GM19035 (cell line): ENCODE data around the gene PIGU.
"Not testable (repeated sequence)": the region's sequence is repeated elsewhere in the genome, so short reads cannot be mapped to it uniquely, and the experiment has no call there.

Experiments used
- ATAC-seq: cut with Tn5 transposase; IDR thresholded peaks from one replicate; pipeline ENCODE4 v1.9.1; 2021; ENCODE audit not compliant: unreplicated experiment

PIGU gene

DNA sequence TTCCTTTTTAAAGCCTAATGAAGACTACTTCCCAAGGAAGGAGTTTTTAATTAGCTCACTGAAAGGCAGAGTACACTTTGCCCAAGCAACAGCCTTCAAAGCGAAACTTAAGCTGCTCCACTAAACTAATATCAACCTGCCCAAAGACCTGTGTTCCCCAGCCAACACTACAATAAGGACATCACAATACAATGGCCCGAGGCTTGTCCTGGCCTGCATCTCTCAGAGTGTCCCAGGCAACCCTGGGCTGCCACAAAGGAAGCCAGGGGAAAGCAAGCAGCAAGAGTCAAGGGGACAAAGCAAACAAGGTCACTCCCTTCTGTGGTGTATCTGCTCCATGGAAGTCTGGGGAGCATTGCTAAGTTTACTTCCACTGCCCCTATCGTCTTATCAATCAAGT lies 52.3 kb downstream of the PIGU start:
- no peak for ATAC-seq

DNA sequence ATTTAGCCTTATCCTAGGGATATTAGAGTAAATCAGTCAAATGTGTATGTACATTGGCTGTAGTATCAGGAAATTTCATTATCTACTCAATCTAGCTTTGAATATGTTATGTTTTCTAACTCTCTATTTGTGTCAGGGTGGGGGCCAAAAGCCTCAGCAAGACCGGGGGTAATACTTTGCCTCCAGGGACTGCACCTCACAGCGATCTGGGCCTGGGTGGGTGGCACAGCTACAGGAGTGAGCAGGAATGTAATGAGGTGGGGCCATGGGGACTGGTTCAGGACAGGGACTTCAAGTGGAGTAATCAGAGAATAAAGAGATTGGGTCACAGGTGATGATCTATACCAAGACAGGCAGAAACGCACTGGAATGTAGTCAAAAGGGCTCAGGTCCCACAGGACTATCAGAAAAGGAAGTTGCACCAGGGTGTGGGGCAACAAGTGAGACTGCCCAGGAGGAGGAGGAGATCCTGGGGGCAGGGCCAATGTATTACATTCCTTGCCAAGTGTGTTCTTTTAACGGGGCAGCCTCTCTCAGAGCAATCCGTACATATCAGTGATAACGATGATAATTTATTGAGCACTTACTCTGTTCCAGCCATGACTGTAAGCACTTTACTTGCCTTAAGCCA lies 54.0 kb downstream of the PIGU start:
- no peak for ATAC-seq

DNA sequence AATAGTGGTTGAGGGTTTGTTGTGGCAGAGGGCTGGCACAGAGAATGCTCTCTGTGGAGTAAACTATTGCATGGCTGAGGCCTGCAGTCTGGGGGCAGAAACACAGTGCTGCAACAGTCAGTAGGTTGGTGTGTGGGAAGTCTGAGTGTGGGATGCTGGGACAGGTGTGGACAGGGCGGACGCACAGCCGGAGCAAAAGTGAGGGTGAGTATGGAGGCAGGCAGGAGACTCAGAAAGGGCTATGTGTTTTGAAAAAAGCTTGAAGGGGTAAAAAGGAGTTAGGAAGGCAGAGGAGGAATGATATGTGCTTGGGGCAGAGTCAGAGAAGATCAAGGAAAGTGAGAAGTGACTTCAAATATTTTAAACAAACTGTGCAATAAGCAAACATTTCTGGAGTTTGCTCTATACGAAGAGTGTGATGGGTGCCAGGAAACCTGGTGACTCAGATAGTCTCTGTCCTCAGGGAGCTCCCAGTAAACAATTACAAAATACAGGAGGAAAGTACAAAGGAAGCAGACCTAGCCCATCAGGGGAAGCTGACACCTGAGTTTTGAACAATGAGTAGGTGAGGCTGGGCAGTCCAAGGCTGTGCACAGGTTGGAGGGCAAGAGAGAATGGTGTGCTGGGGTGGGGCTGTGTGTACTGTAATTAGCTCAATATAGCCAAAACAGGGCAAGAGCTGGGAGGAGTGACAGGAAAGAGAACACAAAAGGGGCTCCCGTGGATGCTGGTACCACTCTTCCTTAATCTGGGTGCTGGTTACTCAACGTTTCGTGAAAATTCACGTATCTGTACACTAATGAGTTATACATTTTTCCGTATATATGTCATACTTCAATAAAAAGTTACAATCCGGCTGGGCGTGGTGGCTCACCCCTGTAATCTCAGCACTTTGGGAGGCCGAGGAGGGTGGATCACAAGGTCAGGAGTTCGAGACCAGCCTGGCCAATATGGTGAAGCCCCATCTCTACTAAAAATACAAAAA lies 55.2 kb downstream of the PIGU start:
- ATAC-seq, result no peak

DNA sequence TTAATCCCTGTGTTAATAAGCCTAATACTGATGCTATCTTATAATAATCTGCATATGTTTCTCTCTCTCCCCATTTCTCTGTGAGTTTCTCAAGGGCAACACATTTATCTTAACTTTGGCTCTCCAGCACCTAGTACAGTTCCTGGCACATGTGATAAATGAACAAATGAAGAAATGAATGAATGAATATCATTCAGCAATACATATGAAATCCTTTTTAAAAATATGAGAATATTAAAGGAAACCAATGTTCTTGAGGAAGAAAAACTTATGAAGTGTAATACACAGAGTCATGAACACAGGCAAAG lies 55.9 kb downstream of the PIGU start:
- ATAC-seq, result no peak

DNA sequence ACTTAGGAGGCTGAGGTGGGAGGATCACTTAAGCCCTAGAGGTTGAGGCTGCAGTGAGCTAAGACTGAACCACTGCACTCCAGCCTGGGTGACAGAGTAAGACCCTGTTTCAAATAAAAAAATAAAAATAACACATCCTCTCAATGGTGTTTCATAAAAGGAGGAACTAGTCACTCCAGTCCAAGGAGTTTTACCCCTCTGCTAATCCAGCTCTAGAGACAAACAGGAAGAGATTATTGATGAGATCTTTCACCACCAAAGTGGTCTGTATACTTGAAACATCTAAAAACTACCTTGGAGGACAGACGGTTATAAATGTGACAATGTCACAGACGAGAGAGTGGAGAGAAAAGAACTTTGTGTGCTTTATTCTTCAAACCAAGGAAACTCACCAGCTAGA lies 58.2 kb downstream of the PIGU start:
- no peak for ATAC-seq

DNA sequence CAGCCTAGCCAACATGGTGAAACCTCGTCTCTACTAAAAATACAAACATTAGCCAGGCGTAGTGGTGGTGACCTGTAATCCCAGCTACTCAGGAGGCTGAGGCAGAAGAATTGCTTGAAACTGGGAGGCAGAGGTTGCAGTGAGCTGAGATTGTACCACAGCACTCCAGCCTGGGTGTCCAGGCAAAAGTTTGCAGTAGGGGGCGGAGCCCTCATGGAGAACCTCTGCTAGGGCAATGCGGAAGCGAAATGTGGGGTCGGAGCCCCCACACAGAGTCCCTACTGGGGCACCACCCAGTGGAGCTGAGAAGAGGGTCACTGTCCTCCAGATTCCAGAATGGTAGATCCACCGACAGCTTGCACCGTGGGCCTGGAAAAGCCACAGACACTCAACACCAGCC lies 60.0 kb downstream of the PIGU start:
- not testable (repeated sequence) for ATAC-seq

DNA sequence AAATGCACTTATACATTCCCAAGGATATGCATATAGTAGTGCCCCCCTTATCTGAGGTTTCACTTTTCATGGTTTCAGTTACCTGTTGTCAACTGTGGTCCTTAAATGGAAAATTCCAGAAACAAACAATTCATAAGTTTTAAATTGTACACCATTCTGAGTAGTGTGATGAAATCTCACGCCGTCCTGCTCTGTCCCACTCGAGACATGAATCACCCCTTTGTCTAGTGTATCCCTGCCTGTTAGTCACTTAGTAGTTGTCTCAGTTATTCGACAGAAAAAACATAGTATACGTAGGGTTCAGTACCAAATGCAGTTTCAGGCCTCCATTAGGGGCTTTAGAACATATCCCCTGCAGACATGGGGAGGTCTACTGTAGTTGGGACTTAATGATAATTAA lies 61.4 kb downstream of the PIGU start:
- ATAC-seq, result no peak

DNA sequence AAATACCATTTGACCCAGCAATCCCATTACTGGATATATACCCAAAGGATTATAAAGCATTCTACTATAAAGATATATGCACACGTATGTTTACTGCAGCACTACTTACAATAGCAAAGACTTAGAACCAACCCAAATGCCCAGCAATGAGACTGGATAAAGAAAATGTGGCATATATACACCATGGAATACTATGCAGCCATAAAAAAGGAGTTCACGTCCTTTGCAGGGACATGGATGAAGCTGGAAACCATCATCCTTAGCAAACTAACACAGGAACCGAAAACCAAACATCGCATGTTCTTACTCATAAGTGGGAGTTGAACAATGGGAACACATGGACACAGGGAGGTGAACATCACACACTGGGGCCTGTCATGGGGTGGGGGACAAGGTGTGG lies 64.9 kb downstream of the PIGU start:
- ATAC-seq, result not testable (repeated sequence)

DNA sequence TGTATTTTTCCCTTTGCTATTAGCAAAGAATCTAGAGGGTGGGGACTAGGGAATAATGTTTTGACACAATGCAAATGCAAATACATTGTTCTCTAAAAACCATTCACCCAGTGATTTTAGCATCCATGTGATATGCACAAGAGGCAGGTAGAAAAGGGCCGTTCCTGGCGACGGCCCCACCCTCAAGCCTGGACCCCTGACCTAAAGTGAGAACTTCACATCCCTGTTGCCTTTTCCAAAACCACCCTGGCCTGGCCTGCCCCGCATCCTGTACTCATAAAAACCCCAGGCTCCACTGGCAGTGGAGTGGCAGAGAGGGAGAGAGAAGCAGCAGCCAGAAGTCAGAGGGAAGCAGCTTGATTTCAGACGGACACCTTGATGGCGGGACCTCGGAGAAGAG lies 69.8 kb downstream of the PIGU start:
- no peak for ATAC-seq

DNA sequence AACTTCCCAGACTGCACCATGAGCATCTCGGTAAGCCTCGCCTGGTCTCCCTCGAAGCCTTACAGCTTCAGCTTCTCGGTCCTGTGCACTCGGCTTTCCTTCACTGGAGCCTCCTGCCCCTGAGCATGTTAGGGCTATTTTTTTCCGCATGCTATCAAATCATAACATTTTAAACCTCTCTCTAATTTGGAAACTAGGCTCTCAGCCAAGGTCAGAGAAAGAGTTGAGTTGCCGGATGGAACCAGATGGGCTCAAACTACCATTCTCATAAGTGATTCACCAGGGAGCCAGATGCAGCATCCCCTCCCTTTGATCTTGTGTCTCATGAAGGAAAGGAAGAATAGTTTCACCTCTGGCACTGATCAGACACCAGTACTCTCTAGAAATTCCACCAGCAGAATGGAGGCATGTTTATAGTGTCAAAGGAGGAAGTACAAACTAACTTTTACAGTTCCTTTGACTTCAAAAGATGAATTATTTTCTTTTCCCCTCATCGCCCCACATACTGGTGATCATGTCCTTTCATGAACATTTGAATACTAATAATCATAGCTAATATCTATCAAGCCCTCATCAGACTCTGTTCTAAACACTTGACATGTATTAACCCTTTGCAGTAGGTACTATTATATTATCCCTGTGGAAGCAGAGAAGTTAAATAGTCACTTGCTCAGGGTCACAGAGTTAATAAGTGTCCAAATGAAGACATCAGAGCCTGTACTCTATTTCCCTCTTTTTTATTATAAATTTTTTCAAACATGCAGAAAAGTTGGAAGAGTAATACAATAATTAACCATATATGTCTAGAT lies 71.7 kb downstream of the PIGU start:
- no peak for ATAC-seq

DNA sequence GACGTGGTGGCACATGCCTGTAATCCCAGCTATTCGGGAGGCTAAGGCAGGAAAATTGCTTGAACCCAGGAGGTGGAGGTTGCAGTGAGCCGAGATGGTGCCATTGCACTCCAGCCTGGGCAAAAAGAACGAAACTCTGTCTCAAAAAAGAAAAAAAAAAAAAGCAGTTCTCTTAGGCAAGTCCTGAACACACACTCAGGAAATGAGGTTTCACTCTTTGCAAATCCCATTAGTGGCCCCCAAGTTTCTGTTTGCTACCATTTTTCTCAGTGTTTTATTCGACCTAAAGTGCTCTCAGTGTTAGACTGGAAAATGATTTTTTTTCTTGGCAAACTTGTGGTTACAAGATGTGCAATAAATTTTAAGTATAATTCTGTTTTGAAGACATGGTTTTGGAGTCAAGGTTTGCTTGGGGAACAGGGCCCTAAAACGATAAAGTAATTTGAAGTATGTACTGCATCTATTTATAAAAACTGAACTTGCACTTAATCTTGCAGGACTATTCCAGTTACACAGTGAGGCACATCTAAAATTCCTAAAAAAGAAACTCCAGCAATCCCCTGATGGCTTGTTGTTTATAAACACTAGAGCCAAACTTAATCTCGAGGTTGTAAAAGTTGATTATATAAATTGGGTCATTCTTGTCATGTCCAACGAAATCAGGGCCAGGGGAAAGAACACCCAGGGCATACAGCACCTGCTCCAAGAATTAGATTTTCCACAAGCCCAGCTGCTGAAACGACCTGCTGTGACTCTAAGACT lies 75.8 kb downstream of the PIGU start:
- no peak for ATAC-seq

DNA sequence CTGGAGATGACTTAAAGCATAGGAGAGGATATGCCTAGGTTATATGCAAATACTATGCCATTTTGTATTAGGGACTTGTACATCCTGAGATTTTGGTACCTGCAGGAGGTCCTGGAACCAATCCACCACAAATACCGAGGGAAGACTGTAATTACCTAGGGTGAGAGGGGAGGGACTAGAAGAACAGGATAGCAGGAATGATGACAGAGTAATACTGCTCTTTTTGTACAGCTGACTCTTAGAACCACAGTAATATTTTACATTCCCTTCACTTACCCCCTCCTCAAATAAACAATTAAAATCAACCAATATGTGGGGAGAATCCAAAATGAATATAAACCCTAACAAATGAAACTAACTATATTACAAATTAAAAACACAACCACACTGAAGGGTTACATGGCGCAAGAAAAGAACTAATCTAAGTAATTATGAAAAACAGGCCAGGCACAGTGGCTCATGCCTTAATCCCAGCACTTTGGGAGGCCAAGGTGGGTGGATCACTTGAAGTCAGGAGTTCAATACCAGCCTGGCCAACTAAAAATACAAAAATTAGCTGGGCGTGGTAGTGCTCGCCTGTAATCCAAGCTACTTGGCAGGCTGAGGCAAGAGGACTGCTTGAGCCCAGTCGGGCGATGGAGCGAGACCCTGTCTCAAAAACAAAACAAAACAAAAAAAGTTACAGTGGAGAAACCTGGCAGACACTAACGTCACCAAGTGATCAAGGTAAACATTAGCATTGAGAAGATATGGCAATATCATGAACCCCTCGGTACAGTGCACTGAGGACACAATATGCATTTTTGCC lies 81.3 kb downstream of the PIGU start:
- ATAC-seq, result no peak

DNA sequence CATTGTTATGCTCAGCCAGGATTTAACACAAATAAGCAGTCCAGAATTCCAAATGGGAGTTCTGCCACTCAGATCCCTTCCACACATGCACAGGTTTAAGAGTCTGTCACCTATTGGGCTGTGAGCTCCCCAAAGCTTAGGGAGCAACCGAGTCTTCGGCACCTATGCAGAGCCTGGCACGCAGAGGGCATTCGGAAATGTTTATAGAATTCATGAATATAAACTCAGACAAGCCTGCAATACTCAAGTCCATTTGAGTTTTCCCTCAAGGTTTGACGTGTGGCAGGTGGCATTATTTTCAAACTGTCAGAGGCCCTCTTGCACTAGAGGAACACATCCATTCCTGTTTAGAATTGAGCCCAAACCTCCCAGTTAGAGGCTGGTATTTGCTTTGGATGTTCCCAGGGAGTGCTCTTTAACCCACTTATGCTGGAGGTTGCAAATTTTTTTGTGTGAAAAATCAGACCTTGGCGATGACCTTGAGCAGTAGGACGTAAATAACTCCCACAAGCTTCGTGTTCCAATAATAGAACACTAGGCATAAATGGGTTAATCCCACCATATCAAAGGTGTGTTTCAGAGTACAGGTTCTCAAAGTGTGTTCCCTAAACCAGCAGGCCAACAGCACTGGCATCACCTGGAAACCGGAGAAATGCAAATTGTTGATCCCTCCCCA lies 90.3 kb downstream of the PIGU start:
- no peak for ATAC-seq

DNA sequence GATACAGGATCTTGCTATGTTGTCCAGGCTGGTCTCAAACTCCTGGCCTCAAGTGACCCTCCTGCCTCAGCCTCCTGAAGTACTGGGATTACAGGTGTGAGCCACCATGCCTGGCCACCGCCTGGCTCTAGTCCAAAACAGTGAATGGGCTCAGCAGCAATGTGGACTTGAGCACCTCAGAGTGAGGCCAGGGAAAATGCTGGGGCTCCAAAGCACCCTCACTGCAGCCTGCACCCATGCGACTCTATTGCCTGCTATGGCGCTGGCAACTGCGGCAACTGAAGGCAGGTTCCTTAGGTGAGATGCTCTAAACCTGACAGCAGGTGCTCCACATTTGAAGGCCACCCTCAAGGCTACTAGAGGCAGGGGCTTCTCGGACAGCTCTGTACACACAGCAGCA lies 91.9 kb downstream of the PIGU start:
- ATAC-seq, result no peak

DNA sequence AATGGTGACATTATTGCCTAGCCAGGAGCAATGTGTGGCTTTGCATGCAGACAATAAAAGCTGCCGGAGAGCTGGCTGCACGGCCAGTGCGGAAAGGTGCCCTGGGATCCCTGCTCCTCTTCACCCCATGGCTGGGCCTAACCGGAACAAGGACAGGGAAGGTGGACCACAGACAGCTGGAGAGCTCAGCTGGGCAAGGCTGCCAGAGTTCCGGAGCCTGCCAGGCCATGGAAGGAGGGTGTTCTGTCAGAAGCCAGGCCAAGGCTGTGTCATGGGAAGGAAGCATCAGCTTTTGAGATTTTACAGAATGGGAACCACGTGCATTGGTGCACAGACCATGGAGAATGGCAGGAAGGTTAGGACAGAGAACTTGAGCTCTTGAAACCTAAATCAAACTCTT lies 93.3 kb downstream of the PIGU start:
- no peak for ATAC-seq

DNA sequence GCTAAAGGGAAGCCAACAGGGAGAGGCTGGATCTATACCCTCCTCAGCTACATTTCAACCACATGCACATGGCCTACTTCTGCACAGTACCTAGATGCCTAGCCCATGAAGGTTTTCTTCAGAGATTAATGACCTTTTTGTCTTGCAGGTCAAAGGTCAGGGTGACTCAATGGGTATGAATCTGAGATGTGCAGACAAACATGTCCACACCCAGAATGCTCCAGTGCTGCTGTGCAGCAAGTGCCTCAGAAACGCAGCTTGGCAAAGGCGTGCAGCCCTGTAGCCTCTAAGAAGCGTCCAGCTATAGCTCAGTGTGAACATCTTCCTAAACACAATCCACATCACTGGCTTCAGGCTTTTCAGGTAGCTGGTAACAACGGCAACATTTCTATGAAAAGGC lies 94.0 kb downstream of the PIGU start:
- ATAC-seq, result no peak

DNA sequence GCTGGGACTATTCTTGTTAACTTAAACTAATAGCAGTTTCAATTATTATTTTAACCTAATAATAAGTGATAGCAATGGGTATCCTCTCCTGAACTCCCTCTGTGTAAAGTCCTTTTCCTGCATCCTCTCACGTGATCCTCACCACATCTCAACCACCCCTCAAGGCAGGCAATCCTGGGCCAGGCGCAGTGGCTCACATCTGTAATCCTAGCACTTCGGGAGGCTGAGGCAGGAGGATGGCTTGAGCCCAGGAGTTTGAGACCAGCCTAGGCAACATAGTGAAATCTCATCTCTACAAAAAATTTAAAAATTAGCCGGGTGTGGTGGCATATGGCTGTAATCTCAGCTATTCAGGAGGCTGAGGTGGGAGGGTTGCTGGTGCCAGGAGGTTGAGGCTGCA lies 94.7 kb downstream of the PIGU start:
- no peak for ATAC-seq

DNA sequence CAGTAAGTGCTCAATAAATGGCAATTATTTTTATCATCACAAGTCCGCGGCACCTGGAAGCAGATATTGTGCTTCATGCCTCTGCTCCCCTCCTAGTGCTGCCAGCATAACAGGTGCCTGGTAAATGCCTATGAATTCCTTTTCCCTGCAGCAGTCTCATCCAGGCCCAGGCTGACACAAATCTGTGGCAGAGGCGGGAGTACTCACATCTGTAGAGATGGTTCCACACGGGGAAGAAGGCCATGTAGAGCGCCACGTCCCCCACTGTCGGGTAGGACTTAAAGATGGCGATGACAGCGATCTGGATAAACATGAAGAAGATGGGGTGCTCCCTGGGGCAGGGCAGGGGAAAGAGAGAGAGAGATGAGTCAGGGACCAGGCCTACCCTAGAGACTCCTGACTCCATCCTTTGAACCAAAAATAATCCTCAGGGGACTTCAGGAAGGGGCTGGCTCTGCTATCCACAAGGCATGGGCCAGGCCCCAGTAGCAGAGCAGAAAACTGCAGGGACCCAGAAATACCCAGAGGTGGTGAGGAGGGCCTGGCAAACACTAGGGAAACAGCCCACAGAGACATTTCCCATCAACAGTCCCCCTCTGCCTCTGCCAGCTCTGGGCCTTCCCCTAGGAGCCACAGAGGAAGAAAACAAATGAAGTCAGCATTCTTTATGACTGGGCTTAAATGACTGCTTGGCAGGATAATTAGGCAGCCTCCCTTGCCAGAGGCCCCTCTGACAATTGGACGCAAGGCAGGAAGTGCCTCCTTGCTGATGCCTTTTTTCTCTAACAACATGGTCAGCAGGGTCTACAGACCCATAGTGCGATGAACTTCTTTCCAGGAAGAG lies 95.3 kb downstream of the PIGU start:
- no peak for ATAC-seq
